ENCODE results near the gene PRAMEF18.
"Not testable (repeated sequence)": the region's sequence is repeated elsewhere in the genome, so short reads cannot be mapped to it uniquely, and the experiment has no call there.

GRCh38 chr1:13231061-13231750 lies 5.3 kb upstream of the PRAMEF18 start:
- TF ChIP-seq CTCF (optimal IDR thresholded peaks at IDR 0.05 in 1 of 3, IDR thresholded peaks at IDR 0.05 in 1 of 3, conservative IDR thresholded peaks at IDR 0.05 in 1 of 3; ENCODE audit: extremely low read depth in 1 of 3, insufficient read depth in 2 of 3, low read length in 3 of 3); EZH2 (IDR thresholded peaks at IDR 0.05; ENCODE audit: low read length): not testable (repeated sequence)
